ENCODE data around the gene ARHGEF16.

DNA sequence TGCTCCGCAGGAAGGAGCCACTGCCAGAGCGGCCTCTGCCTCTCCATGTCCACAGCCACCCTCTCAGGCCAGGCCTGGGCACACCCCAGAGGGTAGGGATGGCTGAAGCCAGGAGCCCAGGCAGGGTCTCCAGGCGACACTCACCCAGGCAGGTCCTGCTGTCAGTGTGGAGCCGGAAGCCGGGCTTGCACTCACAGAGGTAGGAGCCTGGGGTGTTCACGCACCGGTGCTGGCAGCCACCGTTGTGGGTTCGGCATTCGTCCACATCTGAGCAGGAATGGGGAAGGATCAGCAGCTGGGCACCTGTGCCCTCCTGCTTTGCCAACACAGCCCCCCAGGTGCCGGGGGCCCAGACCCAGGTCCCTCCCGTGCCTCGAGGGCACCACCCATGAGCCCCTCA, 69.5 kb downstream of the ARHGEF16 start:
- TF ChIP-seq, protein P1, sequence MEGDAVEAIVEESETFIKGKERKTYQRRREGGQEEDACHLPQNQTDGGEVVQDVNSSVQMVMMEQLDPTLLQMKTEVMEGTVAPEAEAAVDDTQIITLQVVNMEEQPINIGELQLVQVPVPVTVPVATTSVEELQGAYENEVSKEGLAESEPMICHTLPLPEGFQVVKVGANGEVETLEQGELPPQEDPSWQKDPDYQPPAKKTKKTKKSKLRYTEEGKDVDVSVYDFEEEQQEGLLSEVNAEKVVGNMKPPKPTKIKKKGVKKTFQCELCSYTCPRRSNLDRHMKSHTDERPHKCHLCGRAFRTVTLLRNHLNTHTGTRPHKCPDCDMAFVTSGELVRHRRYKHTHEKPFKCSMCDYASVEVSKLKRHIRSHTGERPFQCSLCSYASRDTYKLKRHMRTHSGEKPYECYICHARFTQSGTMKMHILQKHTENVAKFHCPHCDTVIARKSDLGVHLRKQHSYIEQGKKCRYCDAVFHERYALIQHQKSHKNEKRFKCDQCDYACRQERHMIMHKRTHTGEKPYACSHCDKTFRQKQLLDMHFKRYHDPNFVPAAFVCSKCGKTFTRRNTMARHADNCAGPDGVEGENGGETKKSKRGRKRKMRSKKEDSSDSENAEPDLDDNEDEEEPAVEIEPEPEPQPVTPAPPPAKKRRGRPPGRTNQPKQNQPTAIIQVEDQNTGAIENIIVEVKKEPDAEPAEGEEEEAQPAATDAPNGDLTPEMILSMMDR (IDR thresholded peaks at IDR 0.05): no peak
- no peak for TF ChIP-seq POLR2A (IDR thresholded peaks at IDR 0.05)

All from breast epithelium (tissue), 3 donors.